ENCODE measurements around the gene HLA-DPA1. TPM values are rescaled to one million over a fixed set of nuclear protein-coding genes. Genes with fewer than 3 reads are reported as not detected.

HLA-DPA1 gene
- total RNA-seq, 1 experiment from 2014 or later: 2.6 TPM

- no peak overlapping the region for H3T11ph ChIP-seq (ENCODE audit: low read length)
- no peak overlapping the region for H2BK12ac ChIP-seq (ENCODE audit: insufficient read length, low read depth, low read length)
- no peak overlapping the region for H3K27ac ChIP-seq (ENCODE audit: insufficient read length, low read depth, low read length)
- Mint-ChIP-seq H3K9me3 (no peaks in the 10 kb centered on the region; a peak in 1 of 5 replicates), H3K27ac (peak overlapping the region in 1 of 3 experiments; percentile 1; a peak in 1 of 7 replicates), H3K36me3 (ENCODE audit: insufficient read depth in 1 of 3, low read depth in 3 of 3) (no peaks in the 10 kb centered on the region), H3K4me3 (no peak overlapping the region), H3K4me1 (peaks cover 31 to 34% of the 10 kb centered on the region in 2 experiments), H3K27me3 (ENCODE audit: low read depth) (peaks cover 21% of the 10 kb centered on the region)
- H4K91ac ChIP-seq (ENCODE audit: insufficient read length, low read depth, low read length): no peak overlapping the region
- TF ChIP-seq CTCF (conservative IDR thresholded peaks at IDR 0.05): no peak
- H3K4me2 ChIP-seq (ENCODE audit: insufficient read depth, insufficient read length, low read length): no peak overlapping the region
- H2AFZ ChIP-seq (ENCODE audit: low read length): no peak overlapping the region
- peaks cover 16% of the 10 kb centered on the region for H3K23me2 ChIP-seq (ENCODE audit: insufficient read length, low read depth, low read length, poor library complexity, severe bottlenecking)
- no peak for DNase-seq
- H3K56ac ChIP-seq (ENCODE audit: insufficient read length, low read depth, low read length): no peak overlapping the region
- WGBS (ENCODE audit: extremely low coverage, insufficient read length, low lambda C conversion rate): no CpG with 5 or more reads among the region's 7 CpGs
- H4K8ac ChIP-seq (replicated peaks; ENCODE audit: insufficient read length, low read depth, low read length): no peak overlapping the region
- no peak overlapping the region for H2AK5ac ChIP-seq (ENCODE audit: insufficient read length, low read length)
- H3K9ac ChIP-seq (ENCODE audit: extremely low read depth, insufficient read length, low read length): no peak overlapping the region
- H3K4ac ChIP-seq (ENCODE audit: low read depth, low read length): no peak overlapping the region
- no peak overlapping the region for H4K5ac ChIP-seq (ENCODE audit: insufficient read length, low read depth, low read length)
- H3K4me1 ChIP-seq (ENCODE audit: insufficient read depth, low read length): no peaks in the 10 kb centered on the region
- H2BK120ac ChIP-seq (ENCODE audit: low read depth, low read length, poor library complexity, severe bottlenecking): no peak overlapping the region
- no peak overlapping the region for H2BK5ac ChIP-seq (ENCODE audit: insufficient read length, low read length)
- H3K9me3 ChIP-seq (ENCODE audit: control insufficient read depth, low read depth, low read length): no peaks in the 10 kb centered on the region
- no peaks in the 10 kb centered on the region for H3K27me3 ChIP-seq (ENCODE audit: insufficient read depth, low read length)
- no peak overlapping the region for H3K18ac ChIP-seq (ENCODE audit: insufficient read length, low read depth, low read length)
- no peaks in the 10 kb centered on the region for H3K79me2 ChIP-seq (ENCODE audit: insufficient read depth, low read length)
- no peaks in the 10 kb centered on the region for H3K79me1 ChIP-seq (ENCODE audit: insufficient read depth, low read depth, low read length, poor library complexity, severe bottlenecking)
- no peak overlapping the region for H2BK15ac ChIP-seq (ENCODE audit: low read depth, low read length)
- no peak overlapping the region for H2BK20ac ChIP-seq (ENCODE audit: low read depth, low read length, poor library complexity, severe bottlenecking)
- H4K20me1 ChIP-seq (ENCODE audit: control insufficient read depth, insufficient read depth, insufficient read length): no peaks in the 10 kb centered on the region
- no peak overlapping the region for H3K23ac ChIP-seq (ENCODE audit: insufficient read length, low read depth, low read length)
- no peak overlapping the region for H3K14ac ChIP-seq (ENCODE audit: insufficient read depth, low read length)
Observed at GRCh38 chr6:33113755-33114154, 40.3 kb upstream of the HLA-DPA1 start.

Measured in H9 (cell line).